ENCODE data around the gene HNRNPH1.

Gene HNRNPH1

GRCh38 chr5:179606071-179606909 is 17.2 kb downstream of the HNRNPH1 start:
- in situ Hi-C loops (cut with HindIII; ENCODE audit: low sequenced_read_pairs): no loop called here

DNA sequence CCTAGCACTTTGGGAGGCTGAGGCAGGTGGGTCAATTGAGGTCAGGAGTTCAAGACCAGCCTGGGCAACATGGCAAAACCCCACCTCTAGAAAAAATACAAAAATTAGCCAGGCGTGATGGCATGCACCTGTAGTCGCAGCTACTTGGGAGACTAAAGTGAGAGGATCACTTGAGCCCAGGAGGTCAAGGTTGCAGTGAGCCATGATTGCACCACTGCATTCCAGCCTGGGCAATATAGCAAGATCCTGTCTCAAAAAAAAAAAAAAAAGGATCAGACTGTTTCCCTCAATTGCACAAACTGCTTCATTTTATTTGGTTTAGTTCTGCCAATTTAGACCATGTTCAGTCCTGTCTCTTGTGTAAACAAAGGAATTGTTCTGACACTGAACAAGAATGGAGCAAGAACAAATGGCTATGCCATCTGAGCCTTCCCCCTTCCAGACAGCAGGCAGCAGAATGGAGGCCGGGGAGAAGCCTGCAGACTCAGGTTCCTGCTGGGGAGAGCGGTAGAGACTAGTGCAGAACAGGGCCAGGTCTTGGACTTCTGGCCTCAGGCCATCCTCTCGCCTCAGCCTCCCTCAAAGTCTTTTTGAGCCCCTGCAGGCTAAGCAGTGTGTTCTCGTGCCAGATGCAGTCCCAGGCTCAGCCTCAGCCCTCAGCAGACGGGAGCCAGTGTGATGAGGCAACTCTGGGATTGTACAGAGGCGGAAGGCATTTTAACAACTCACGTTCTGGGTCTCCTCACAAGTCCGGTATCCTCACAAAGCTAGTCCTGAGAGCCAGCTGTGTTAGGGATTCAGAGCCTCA is 18.2 kb downstream of the HNRNPH1 start:
- in situ Hi-C loops (cut with HindIII; ENCODE audit: low sequenced_read_pairs): no loop called here

DNA sequence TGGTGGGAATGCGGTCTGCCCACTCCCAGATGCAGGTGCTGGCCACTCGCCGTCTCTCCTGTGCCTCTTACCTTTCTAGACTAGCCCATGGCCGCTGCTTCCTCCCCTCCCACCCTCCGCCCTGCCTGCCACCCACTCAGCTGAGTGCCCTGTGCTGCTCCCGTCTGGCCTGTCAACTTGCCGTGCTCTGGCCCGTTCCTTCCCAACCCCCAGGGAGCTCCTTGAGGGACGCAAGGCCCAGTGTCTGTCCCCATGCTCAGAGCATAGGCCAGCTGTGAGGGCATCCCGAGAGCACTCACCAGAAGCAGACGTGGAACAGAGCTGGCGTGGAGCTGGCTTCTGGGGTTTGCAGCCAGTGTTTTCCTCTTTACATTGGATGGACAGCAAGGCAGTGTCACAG is 20.2 kb downstream of the HNRNPH1 start:
- in situ Hi-C loops (cut with HindIII; ENCODE audit: low sequenced_read_pairs): no loop called here

- in situ Hi-C loops (cut with HindIII; ENCODE audit: low sequenced_read_pairs): no loop called here
These were observed 21.4 kb downstream of the HNRNPH1 start for GRCh38 chr5:179601871-179602625.

DNA sequence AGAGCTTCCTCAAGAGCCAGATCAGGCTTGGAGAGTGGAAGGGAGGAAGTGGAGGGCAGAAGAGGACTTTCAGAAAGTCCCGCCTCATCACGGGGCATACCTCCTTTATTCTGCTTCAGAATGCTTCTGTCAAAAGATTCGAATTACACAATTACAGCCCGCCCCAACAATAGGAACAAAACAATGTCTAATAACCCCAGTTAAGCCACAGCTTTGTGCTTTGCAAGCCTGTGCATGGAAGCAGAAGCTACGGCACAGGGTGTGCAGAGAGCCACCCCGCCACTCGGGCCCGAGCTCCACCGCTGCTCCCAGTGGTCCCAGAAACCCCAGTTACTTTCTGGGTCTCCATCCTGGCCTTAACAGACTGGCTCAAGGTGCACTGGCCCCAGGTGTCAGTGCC is 23.5 kb downstream of the HNRNPH1 start:
- in situ Hi-C loops (cut with HindIII; ENCODE audit: low sequenced_read_pairs): no loop called here

- in situ Hi-C loops (cut with HindIII; ENCODE audit: low sequenced_read_pairs): no loop called here
These were observed 23.9 kb downstream of the HNRNPH1 start for GRCh38 chr5:179599566-179599965.

DNA sequence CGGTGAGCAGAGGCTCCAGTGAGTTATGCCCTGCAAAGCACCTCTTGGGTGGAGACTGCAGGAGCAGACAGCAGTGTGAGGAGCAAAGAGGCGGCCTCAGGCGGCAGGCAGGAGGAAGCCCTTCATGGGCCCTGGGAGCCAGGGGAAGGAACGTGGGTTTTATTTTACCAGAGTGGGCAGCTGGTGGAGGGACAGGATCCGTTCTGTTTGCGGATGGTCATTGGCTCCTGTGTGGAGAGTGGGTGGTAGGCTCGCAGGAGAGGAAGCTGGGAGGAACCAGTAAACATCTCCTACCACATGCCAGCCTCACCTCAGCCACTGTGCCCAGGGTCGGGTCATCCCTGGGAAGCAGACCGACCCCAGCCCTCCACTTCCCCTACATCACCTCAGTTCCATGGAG is 24.4 kb downstream of the HNRNPH1 start:
- in situ Hi-C loops (cut with HindIII; ENCODE audit: low sequenced_read_pairs): no loop called here

DNA sequence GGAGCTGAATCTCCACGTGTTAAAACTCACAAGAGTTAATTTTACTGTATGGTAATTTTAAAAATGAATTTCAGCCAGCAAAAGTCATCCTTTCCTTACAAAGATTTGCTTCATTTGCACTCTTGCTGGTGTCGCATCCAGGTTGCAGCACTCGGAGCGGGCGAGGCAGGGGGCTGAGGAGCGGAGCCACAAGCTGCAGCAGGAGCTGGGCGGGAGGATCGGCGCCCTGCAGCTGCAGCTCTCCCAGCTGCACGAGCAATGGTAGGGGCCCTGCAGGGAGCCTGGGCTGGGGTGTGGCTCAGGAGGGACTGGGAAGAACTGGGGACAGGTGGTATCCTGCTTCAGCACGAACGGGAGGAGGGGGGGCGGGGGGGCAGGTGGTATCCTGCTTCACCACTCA is 27.1 kb downstream of the HNRNPH1 start:
- in situ Hi-C loops (cut with HindIII; ENCODE audit: low sequenced_read_pairs): no loop called here

DNA sequence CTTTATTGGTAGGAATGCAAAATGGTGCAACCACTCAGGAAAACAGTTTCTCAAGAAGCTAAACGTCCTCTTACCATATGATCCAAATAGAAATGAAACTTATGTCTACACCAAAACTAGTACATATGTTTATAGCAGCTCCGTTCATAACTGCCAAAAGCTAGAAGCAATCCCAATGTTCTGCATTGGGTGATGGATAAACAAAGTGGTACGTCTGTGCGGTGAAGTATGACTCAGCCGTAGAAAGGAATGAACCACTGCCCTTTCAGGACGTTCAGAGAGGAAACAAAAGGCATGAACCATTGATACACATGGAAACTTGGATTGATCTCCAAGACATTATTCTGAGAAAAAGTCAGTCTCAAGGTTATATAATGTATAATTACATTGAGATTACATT is 27.6 kb downstream of the HNRNPH1 start:
- in situ Hi-C loops (cut with HindIII; ENCODE audit: low sequenced_read_pairs): no loop called here

GRCh38 chr5:179588166-179588565 is 35.3 kb downstream of the HNRNPH1 start:
- in situ Hi-C loops (cut with HindIII; ENCODE audit: low sequenced_read_pairs): no loop called here

DNA sequence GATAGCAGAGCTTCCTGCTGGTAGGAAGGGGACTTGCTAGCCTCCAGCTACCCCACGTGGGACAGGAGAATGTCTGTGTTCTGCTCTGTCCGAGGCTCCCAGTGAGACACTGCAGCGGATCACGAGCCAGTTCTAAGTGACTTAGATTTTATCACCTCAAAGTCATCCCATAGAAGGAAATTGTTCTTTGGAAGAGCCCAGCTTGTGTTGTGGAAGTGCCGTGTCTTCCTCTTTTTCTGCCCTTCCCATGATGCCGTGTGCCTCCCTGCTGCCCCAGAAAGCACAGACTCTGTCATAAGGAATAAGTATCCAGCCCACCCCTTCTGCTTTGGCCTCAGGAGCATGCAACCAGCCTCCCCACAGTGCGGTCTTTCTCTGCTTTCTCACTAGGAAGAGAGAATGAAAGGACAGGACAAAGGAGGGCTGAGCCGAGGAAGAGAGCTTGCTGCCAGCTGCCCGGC is 37.5 kb downstream of the HNRNPH1 start:
- in situ Hi-C loops (cut with HindIII; ENCODE audit: low sequenced_read_pairs): no loop called here

DNA sequence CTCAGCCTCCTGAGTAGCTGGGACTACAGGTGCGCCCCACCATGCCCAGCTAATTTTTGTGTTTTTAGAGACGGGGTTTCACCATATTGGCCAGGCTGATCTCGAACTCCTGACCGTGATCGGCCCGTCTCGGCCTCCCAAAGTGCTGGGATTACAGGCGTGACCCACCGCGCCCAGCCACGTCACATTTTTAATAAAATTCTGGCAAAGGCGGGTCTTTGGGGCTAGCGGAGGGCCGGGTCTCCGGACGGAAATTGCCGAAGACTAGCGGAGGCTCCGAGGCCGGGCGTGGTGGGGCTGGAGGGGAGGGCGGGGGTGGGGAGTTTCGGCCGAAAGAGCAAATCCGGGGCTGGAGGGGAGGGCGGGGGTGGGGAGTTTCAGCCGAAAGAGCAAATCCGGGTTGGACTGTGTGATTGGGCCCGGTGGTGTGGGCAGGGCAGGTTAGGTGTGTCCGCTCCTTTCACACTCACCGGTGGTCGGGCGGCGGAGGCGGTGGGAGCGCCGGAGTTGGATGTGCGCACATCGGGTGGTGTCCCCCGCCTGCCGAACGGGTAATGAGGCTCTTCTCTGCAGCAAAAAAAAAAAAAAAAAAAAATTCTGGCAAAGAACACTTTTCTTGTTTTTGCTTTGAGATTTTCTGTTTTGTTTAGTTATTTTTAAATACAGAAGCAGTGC is 46.0 kb downstream of the HNRNPH1 start:
- in situ Hi-C loops (cut with HindIII; ENCODE audit: low sequenced_read_pairs): no loop called here

DNA sequence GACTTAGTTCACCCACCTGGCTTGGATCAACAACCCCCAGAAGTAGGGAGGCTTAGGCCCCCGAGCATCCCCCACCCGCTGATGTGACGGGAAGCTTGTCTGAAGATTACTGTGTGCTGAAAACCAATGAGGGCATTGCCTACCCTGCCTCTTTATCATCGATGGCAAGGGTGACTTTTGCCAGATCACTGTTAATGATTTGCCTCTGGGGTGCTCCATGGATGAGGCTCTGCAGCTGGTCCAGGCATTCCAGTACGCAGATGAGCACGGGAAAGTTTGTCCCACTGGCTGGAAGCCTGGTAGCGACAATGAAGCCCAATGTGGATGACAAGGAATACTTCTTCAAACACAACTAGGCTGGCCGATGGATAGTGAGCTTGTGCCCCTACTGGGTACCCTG is 51.1 kb downstream of the HNRNPH1 start:
- in situ Hi-C loops (cut with HindIII; ENCODE audit: low sequenced_read_pairs): no loop called here

DNA sequence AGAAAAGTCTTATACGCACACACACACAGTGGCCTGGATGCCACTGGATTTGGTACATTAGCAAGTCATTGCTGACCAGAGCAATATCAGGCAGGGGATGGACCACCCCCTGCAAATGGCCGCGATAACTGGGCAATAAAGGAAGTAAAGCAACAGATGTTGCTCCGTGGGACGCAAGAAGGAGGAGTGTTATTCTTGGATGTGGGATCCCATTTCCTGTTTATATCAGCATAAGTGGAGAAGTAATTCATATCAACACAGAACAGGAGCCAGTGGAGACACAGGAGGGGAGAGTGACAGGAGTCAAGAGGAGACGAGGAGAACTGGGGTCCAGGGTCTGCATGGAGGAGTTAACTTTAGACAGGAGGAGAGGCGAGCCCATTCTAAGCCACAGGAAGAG is 54.8 kb downstream of the HNRNPH1 start:
- in situ Hi-C loops (cut with HindIII; ENCODE audit: low sequenced_read_pairs): no loop called here

DNA sequence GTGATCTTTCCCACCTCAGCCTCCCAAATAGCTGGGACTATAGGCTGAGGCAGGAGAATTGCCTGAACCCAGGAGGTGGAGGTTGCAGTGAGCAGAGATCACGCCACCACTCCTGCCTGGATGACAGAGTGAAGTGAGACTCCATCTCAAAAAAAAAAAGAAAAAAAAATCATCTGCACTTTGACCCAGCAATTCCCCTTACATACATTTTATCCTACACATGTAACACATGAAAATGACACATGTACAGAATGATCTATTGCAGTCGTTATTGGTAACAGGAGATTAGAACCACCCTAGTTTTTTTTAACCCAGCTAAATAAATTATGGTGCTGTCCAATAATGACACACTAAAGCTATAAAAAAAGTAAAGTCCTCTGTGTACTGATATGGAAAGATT is 58.9 kb downstream of the HNRNPH1 start:
- in situ Hi-C loops (cut with HindIII; ENCODE audit: low sequenced_read_pairs): no loop called here

Measured in DLD1 (cell line).